Duodenal mucosa (tissue), 2 donors: ENCODE measurements around the gene NOS1.
"Not testable (repeated sequence)": the region's sequence is repeated elsewhere in the genome, so short reads cannot be mapped to it uniquely, and the experiment has no call there.

Experiments
- H3K27ac ChIP-seq: one replicate; pipeline ENCODE4 v1.7.0; 2013; ENCODE audit warnings: low read depth, low read length
- H3K27me3 ChIP-seq, 2 donors: one replicate each; pipeline ENCODE4 v1.7.0; 2013; ENCODE audit warnings: low read length in 2 of 2, control low read depth in 1 of 2; ENCODE audit not compliant: insufficient read depth in 2 of 2, control insufficient read depth in 1 of 2
- H3K36me3 ChIP-seq, 2 donors: one replicate each; pipeline ENCODE4 v1.7.0; 2013; ENCODE audit warnings: low read length in 2 of 2, control low read depth in 1 of 2; ENCODE audit not compliant: insufficient read depth in 2 of 2, control insufficient read depth in 1 of 2
- H3K4me1 ChIP-seq, 2 donors: one replicate each; pipeline ENCODE4 v1.7.0; 2013; ENCODE audit warnings: low read length in 2 of 2, control low read depth in 1 of 2; ENCODE audit not compliant: insufficient read depth in 2 of 2, control insufficient read depth in 1 of 2
- H3K4me3 ChIP-seq, 2 donors: one replicate each; pipeline ENCODE4 v1.7.0; 2013; ENCODE audit warnings: low read length in 2 of 2, low read depth in 1 of 2
- H3K9ac ChIP-seq, 2 donors: one replicate each; pipeline ENCODE4 v1.7.0; 2013; ENCODE audit warnings: low read length in 2 of 2, low read depth in 1 of 2
- H3K9me3 ChIP-seq, 2 donors: one replicate each; pipeline ENCODE4 v1.7.0; 2013; ENCODE audit warnings: low read length in 2 of 2, control low read depth in 1 of 2; ENCODE audit not compliant: control insufficient read depth in 1 of 2

NOS1 gene

DNA sequence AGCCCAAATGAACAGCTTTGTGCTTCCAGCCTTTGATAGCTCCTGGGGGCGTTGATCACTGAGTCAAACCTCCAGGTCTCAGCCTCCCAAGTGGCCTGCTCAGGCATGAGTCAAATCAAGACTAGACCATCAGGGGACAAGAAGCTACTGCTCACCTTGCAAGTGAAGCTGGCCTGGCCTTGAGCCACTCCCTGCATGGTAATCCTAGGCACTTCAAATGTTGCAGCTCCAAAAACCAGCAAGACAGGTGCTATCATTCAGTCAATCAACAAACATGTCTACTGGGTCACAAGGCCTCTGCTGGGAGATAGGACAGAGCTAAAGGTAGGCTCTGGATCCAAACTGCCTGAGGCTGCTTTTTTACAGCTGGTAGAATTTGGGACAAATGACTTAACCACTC, 33.1 kb upstream of the NOS1 start:
- no peak overlapping the region for H3K27ac ChIP-seq
- no peaks in the 10 kb centered on the region for H3K4me1 ChIP-seq
- H3K9ac ChIP-seq: no peak overlapping the region
- H3K27me3 ChIP-seq: no peaks in the 10 kb centered on the region
- H3K4me3 ChIP-seq: no peak overlapping the region
- peaks cover 0 to 6% of the 10 kb centered on the region in 2 donors for H3K9me3 ChIP-seq
- no peaks in the 10 kb centered on the region for H3K36me3 ChIP-seq

DNA sequence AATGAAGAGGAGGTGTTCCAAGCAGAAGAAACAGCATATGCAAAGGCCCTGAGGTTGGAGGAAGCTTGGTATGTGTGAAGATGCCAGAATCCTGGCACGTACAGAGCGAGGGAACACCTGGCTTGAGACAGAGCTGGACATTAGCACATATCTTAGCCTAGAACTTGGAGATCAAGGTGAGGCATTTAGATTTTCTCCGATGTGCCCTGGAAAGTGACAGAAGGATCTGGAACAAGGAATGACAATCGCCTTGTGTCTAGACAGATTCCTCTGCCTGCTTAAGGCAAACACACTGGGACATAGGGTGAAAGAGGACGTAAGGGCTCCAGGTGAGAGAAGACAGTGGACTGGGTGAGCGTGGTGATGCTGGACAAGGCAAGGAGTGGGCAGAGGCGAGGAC, 32.2 kb upstream of the NOS1 start:
- Histone ChIP-seq H3K27me3 (no peaks in the 10 kb centered on the region), H3K4me3 (no peak overlapping the region), H3K27ac (no peak overlapping the region), H3K9me3 (peaks cover 0 to 6% of the 10 kb centered on the region in 2 donors), H3K36me3 (no peaks in the 10 kb centered on the region), H3K4me1 (no peaks in the 10 kb centered on the region), H3K9ac (no peak overlapping the region)

DNA sequence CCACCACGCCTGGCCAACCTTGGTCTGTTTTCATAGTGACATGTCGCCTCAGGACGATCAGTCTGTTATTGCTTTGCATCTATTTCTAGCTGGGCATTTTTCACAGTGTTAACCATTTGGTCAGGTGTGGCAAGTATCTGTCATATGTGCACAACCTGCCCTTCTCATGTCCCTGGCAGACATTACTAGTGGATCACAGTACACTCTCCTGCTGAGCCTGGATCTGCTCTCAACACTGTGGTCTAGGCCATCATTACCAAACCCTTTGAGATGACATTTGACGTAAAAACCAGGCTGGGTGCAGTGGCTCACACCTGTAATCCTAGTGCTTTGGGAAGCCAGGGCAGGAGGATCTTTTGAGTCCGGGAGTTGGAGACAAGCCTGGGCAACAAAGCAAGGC, 29.4 kb upstream of the NOS1 start:
- no peak overlapping the region for H3K4me3 ChIP-seq
- no peaks in the 10 kb centered on the region for H3K27me3 ChIP-seq
- H3K9me3 ChIP-seq: no peaks in the 10 kb centered on the region
- H3K36me3 ChIP-seq: no peaks in the 10 kb centered on the region
- H3K9ac ChIP-seq: no peak overlapping the region
- H3K27ac ChIP-seq: no peak overlapping the region
- H3K4me1 ChIP-seq: no peaks in the 10 kb centered on the region

DNA sequence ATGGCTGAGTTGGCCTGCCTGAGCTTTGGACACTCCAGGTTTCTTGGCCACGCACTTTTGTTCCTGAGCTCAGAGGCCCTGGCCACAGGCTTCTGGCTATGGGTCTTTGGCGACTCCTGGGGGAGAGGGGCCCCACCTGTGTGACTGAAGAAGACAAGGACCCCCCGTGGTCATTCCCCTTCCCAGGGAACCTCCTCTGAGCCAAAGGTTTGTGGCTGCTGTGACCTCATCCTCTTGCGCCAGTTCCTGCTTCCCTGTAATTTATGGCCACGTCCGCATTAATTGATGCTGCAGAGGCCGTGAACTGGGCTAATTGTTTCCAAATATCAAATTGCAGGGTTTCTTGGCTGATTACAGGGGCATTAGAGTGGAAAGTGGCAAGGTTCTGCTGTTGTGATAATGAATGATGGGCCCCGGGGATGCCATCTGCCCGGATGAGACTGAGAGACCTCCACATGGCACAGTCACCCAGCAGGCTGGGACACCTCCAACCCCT, 27.6 kb upstream of the NOS1 start:
- no peak overlapping the region for H3K9ac ChIP-seq
- no peaks in the 10 kb centered on the region for H3K4me1 ChIP-seq
- no peaks in the 10 kb centered on the region for H3K9me3 ChIP-seq
- H3K36me3 ChIP-seq: no peaks in the 10 kb centered on the region
- H3K27me3 ChIP-seq: peaks cover 0 to 4% of the 10 kb centered on the region in 2 donors
- H3K4me3 ChIP-seq: no peak overlapping the region
- H3K27ac ChIP-seq: no peak overlapping the region

DNA sequence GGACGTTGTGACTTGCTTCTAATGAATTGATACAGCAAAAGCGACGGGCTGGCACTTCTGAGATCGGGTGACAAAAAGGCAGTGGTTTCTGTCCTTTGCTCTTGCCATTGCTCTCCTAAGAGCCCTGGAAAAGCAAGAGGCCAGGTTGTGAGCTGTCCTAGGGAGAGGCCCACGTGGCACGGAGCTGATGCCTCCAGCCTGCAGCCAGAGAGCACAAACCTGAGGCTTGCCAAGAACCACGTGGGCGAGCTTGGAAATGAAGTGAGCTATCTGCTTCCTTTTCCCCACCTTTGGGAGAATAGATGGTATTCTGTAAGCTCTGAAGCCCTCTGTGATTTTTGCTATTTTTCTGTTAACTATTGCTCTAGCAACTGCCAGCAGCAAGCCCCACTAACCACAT, 26.4 kb upstream of the NOS1 start:
- no peak overlapping the region for H3K4me3 ChIP-seq
- H3K27ac ChIP-seq: no peak overlapping the region
- no peak overlapping the region for H3K9ac ChIP-seq
- no peaks in the 10 kb centered on the region for H3K36me3 ChIP-seq
- H3K9me3 ChIP-seq: no peaks in the 10 kb centered on the region
- H3K4me1 ChIP-seq: no peaks in the 10 kb centered on the region
- H3K27me3 ChIP-seq: peaks cover 0 to 4% of the 10 kb centered on the region in 2 donors

DNA sequence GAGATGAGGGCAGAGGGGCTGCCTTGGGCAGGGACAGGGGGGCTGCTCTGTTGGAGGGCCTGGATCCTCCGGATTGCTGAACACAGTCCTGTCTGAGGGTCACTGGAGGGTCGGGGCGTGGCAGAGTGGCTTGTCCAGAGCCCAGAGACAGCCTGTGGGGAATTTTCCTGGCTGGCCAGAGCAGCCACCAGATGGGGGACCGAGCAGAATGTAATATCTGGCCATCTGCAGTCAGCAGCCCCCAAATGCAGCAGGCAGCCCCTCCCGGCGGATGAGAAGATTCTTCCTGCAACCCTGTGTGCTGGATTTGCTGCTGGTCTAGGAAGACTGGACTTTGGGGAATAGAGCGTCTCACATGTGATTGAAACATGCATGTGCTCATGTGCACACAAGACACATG, 23.3 kb upstream of the NOS1 start:
- Histone ChIP-seq H3K4me1 (no peaks in the 10 kb centered on the region), H3K9me3 (no peaks in the 10 kb centered on the region), H3K27ac (no peak overlapping the region), H3K9ac (no peak overlapping the region), H3K36me3 (no peaks in the 10 kb centered on the region), H3K4me3 (no peak overlapping the region), H3K27me3 (peaks cover 0 to 4% of the 10 kb centered on the region in 2 donors)

DNA sequence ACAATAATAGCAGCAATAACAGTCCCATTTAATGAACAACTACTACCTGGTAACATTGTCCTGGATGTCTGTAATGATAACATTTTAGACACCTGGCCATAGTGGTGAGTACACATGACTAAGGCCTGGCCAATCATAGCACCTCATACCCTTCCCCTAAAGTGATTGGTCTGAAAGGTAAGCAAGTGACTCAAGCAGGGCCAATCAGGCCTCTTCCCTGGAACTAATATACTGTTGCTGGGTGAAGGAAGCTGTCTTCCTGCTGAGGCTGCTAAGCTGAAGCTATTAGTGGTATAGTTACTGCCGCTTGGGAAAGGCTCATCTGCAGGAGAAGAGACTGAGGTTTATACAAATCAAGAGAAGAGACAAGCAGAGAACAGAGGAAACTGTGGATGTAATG, 18.7 kb upstream of the NOS1 start:
- Histone ChIP-seq H3K4me3 (no peak overlapping the region), H3K27me3 (peaks cover 0 to 3% of the 10 kb centered on the region in 2 donors), H3K9ac (no peak overlapping the region), H3K36me3 (no peaks in the 10 kb centered on the region), H3K9me3 (no peaks in the 10 kb centered on the region), H3K4me1 (no peaks in the 10 kb centered on the region), H3K27ac (no peak overlapping the region)

DNA sequence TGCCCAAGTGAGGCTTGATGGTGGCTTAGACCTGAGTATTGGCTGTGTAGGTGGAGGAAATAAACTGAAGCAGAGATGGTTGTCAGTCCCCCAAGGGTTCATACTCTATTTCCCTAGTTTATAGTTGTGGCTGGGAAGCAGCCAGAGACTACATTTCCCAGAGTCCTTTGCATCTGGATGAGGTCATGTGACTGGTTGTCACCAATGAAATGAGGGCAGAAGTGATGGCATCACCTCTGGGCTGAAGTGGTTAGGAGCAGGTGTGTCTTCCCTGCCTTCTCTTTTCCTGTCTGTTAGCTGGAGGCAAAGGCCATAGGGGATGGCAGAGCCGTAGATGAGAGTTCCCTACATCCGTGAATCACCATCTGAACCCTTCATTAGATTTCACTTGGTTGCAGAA, 16.3 kb upstream of the NOS1 start:
- H3K27me3 ChIP-seq: no peaks in the 10 kb centered on the region
- no peak overlapping the region for H3K9ac ChIP-seq
- H3K4me1 ChIP-seq: no peaks in the 10 kb centered on the region
- no peak overlapping the region for H3K4me3 ChIP-seq
- no peaks in the 10 kb centered on the region for H3K36me3 ChIP-seq
- no peak overlapping the region for H3K27ac ChIP-seq
- no peaks in the 10 kb centered on the region for H3K9me3 ChIP-seq

DNA sequence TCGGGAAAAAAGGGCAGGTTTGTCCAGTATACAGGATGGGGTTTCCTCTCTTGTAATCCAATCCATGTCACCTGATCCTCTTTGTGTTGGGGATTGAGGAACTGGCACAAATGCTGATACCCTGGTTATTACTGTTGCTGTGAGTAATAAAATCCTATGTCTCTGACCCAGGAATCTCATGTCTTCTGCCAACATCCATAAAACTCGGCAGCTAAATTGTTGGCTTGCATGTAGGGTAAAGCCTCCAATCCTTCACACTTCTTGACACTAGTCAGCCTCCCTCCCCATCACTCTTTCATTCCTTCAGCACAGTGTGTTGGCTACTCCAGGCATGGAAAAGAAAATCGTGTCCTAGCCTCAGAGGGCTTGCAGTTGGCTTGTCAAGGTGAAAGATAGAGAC, 9.2 kb upstream of the NOS1 start:
- no peak overlapping the region for H3K27ac ChIP-seq
- H3K9ac ChIP-seq: no peak overlapping the region
- H3K4me1 ChIP-seq: no peaks in the 10 kb centered on the region
- H3K36me3 ChIP-seq: no peaks in the 10 kb centered on the region
- H3K9me3 ChIP-seq: no peaks in the 10 kb centered on the region
- H3K4me3 ChIP-seq: no peak overlapping the region
- H3K27me3 ChIP-seq: no peaks in the 10 kb centered on the region

DNA sequence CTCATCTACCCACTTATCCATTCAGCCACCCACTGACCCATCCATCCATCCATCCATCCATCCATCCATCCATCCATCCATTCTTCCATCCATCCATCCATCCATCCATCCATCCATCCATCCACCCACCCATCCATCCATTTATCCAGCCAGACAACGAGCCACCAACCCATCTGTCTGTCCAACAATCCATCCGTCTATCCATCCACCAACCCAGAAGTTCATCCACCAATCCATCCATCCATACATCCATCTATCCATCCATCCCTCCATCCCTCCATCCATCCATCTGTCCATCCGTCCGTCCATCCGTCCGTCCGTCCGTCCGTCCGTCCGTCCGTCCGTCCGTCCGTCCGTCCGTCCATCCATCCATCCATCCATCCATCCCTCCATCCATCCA, 8.6 kb upstream of the NOS1 start:
- not testable (repeated sequence) for H3K27me3 ChIP-seq, H3K9me3 ChIP-seq, H3K9ac ChIP-seq, H3K36me3 ChIP-seq, H3K4me1 ChIP-seq, H3K4me3 ChIP-seq, H3K27ac ChIP-seq

DNA sequence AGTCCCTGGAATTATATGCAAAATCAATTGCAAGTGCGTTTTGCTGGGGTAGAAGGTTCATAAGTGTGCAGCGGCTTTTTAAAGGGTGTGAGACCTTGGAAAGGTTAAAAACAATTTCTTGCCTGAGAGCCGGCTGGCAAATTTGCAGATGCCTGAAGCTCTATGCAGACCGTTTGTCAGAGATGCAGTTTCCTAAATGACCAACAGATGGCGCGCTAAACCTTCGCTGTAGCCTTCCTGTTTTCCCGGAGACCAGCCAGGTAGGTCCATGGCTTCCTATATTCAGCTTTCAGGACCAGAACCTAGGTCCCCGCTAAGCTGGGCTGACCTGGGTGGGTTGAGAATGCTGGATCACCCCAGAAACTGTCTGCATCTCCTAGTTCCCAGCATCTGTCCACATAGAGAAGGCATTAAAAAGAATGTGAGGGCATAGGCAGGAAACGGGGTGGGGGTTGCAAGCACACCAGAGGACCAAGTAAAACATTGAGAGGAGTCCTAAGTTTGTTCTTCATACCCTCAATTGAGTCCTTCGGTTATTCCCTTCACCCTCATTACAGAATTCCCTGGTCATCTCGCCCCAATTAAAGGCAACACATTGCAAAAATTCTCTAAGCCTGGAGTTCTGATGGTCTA, 5.7 kb upstream of the NOS1 start:
- Histone ChIP-seq H3K9ac (no peak overlapping the region), H3K4me1 (no peaks in the 10 kb centered on the region)

More for the DNA sequence above, 5.7 kb upstream of the NOS1 start:
- H3K27ac ChIP-seq: no peak overlapping the region
- no peaks in the 10 kb centered on the region for H3K9me3 ChIP-seq
- H3K36me3 ChIP-seq: no peaks in the 10 kb centered on the region
- H3K27me3 ChIP-seq: peaks cover 20 to 26% of the 10 kb centered on the region in 2 donors
- H3K4me3 ChIP-seq: no peak overlapping the region
